ENCODE measurements around the gene SHANK3.

The SHANK3 gene

GRCh38 chr22:50678651-50679521 lies 6.3 kb downstream of the SHANK3 start:
- no peak overlapping the region for H3K9ac ChIP-seq (ENCODE audit: low read depth, low read length)

GRCh38 chr22:50683086-50683993 lies 10.7 kb downstream of the SHANK3 start:
- no peaks in the 10 kb centered on the region for H3K9me3 ChIP-seq (ENCODE audit: control insufficient read depth, insufficient read depth, low read length)

More at GRCh38 chr22:50678651-50679521, 6.3 kb downstream of the SHANK3 start:
- Histone ChIP-seq H3K9me3 (ENCODE audit: control insufficient read depth, insufficient read depth, low read length) (no peaks in the 10 kb centered on the region), H3K4me1 (ENCODE audit: insufficient read depth, low read length) (peaks cover 3% of the 10 kb centered on the region; the same call in 1 of the 2 replicates), H3K36me3 (ENCODE audit: insufficient read depth, low read length) (no peaks in the 10 kb centered on the region)

GRCh38 chr22:50683994-50684371 lies 11.4 kb downstream of the SHANK3 start:
- Histone ChIP-seq H3K9me3 (ENCODE audit: control insufficient read depth, insufficient read depth, low read length) (no peaks in the 10 kb centered on the region), H3K36me3 (ENCODE audit: insufficient read depth, low read length) (no peaks in the 10 kb centered on the region), H3K9ac (ENCODE audit: low read depth, low read length) (no peak overlapping the region), H3K4me1 (ENCODE audit: insufficient read depth, low read length) (no peaks in the 10 kb centered on the region)

More at GRCh38 chr22:50683086-50683993, 10.7 kb downstream of the SHANK3 start:
- no peak overlapping the region for H3K9ac ChIP-seq (ENCODE audit: low read depth, low read length)
- H3K4me1 ChIP-seq (ENCODE audit: insufficient read depth, low read length): no peaks in the 10 kb centered on the region
- no peaks in the 10 kb centered on the region for H3K36me3 ChIP-seq (ENCODE audit: insufficient read depth, low read length)

- H3K36me3 ChIP-seq (ENCODE audit: insufficient read depth, low read length): no peaks in the 10 kb centered on the region
- H3K9me3 ChIP-seq (ENCODE audit: control insufficient read depth, insufficient read depth, low read length): peaks cover 2% of the 10 kb centered on the region; the same call in 1 of the 2 replicates
- no peak overlapping the region for H3K9ac ChIP-seq (ENCODE audit: low read depth, low read length)
- no peaks in the 10 kb centered on the region for H3K4me1 ChIP-seq (ENCODE audit: insufficient read depth, low read length)
Observed at GRCh38 chr22:50684501-50684900, 11.9 kb downstream of the SHANK3 start.

- no peaks in the 10 kb centered on the region for H3K36me3 ChIP-seq (ENCODE audit: insufficient read depth, low read length)
Observed at GRCh38 chr22:50684986-50685385, 12.4 kb downstream of the SHANK3 start.

GRCh38 chr22:50686794-50687193 lies 14.2 kb downstream of the SHANK3 start:
- no peaks in the 10 kb centered on the region for H3K4me1 ChIP-seq (ENCODE audit: insufficient read depth, low read length)
- no peaks in the 10 kb centered on the region for H3K36me3 ChIP-seq (ENCODE audit: insufficient read depth, low read length)
- H3K9me3 ChIP-seq (ENCODE audit: control insufficient read depth, insufficient read depth, low read length): peaks cover 2% of the 10 kb centered on the region; the same call in 1 of the 2 replicates
- no peak overlapping the region for H3K9ac ChIP-seq (ENCODE audit: low read depth, low read length)

More at GRCh38 chr22:50684986-50685385, 12.4 kb downstream of the SHANK3 start:
- no peaks in the 10 kb centered on the region for H3K4me1 ChIP-seq (ENCODE audit: insufficient read depth, low read length)
- peaks cover 2% of the 10 kb centered on the region; the same call in 1 of the 2 replicates for H3K9me3 ChIP-seq (ENCODE audit: control insufficient read depth, insufficient read depth, low read length)
- H3K9ac ChIP-seq (ENCODE audit: low read depth, low read length): no peak overlapping the region

- no peak overlapping the region for H3K9ac ChIP-seq (ENCODE audit: low read depth, low read length)
Observed at GRCh38 chr22:50687829-50688228, 15.2 kb downstream of the SHANK3 start.

GRCh38 chr22:50688448-50688847 lies 15.8 kb downstream of the SHANK3 start:
- no peaks in the 10 kb centered on the region for H3K4me1 ChIP-seq (ENCODE audit: insufficient read depth, low read length)
- H3K9ac ChIP-seq (ENCODE audit: low read depth, low read length): no peak overlapping the region
- H3K36me3 ChIP-seq (ENCODE audit: insufficient read depth, low read length): no peaks in the 10 kb centered on the region
- H3K9me3 ChIP-seq (ENCODE audit: control insufficient read depth, insufficient read depth, low read length): peaks cover 2% of the 10 kb centered on the region; the same call in 1 of the 2 replicates

More at GRCh38 chr22:50687829-50688228, 15.2 kb downstream of the SHANK3 start:
- H3K4me1 ChIP-seq (ENCODE audit: insufficient read depth, low read length): no peaks in the 10 kb centered on the region
- no peaks in the 10 kb centered on the region for H3K36me3 ChIP-seq (ENCODE audit: insufficient read depth, low read length)
- peaks cover 2% of the 10 kb centered on the region; the same call in 1 of the 2 replicates for H3K9me3 ChIP-seq (ENCODE audit: control insufficient read depth, insufficient read depth, low read length)

GRCh38 chr22:50691521-50691920 lies 18.9 kb downstream of the SHANK3 start:
- Histone ChIP-seq H3K4me1 (ENCODE audit: insufficient read depth, low read length) (no peaks in the 10 kb centered on the region; the same call in 1 of the 2 replicates), H3K9me3 (ENCODE audit: control insufficient read depth, insufficient read depth, low read length) (peaks cover 2% of the 10 kb centered on the region; the same call in 1 of the 2 replicates), H3K9ac (ENCODE audit: low read depth, low read length) (no peak overlapping the region), H3K36me3 (ENCODE audit: insufficient read depth, low read length) (no peaks in the 10 kb centered on the region)

GRCh38 chr22:50693462-50693861 lies 20.8 kb downstream of the SHANK3 start:
- Histone ChIP-seq H3K9me3 (ENCODE audit: control insufficient read depth, insufficient read depth, low read length) (peaks cover 2% of the 10 kb centered on the region; the same call in 1 of the 2 replicates), H3K9ac (ENCODE audit: low read depth, low read length) (no peak overlapping the region), H3K36me3 (ENCODE audit: insufficient read depth, low read length) (no peaks in the 10 kb centered on the region), H3K4me1 (ENCODE audit: insufficient read depth, low read length) (peaks cover 3% of the 10 kb centered on the region; the same call in 1 of the 2 replicates)

- H3K9me3 ChIP-seq (ENCODE audit: control insufficient read depth, insufficient read depth, low read length): peaks cover 2% of the 10 kb centered on the region; the same call in 1 of the 2 replicates
- H3K4me1 ChIP-seq (ENCODE audit: insufficient read depth, low read length): peaks cover 3% of the 10 kb centered on the region; the same call in 1 of the 2 replicates
- no peak overlapping the region for H3K9ac ChIP-seq (ENCODE audit: low read depth, low read length)
- H3K36me3 ChIP-seq (ENCODE audit: insufficient read depth, low read length): no peaks in the 10 kb centered on the region
Observed at GRCh38 chr22:50694099-50694605, 21.5 kb downstream of the SHANK3 start.

- Histone ChIP-seq H3K9ac (ENCODE audit: low read depth, low read length) (no peak overlapping the region), H3K9me3 (ENCODE audit: control insufficient read depth, insufficient read depth, low read length) (no peaks in the 10 kb centered on the region), H3K4me1 (ENCODE audit: insufficient read depth, low read length) (peaks cover 3% of the 10 kb centered on the region; the same call in 1 of the 2 replicates), H3K36me3 (ENCODE audit: insufficient read depth, low read length) (no peaks in the 10 kb centered on the region)
Observed at GRCh38 chr22:50694766-50695420, 22.3 kb downstream of the SHANK3 start.

GRCh38 chr22:50695421-50696250 lies 23.0 kb downstream of the SHANK3 start:
- H3K9me3 ChIP-seq (ENCODE audit: control insufficient read depth, insufficient read depth, low read length): no peaks in the 10 kb centered on the region
- peaks cover 3% of the 10 kb centered on the region; the same call in 1 of the 2 replicates for H3K4me1 ChIP-seq (ENCODE audit: insufficient read depth, low read length)
- no peak overlapping the region for H3K9ac ChIP-seq (ENCODE audit: low read depth, low read length)
- no peaks in the 10 kb centered on the region for H3K36me3 ChIP-seq (ENCODE audit: insufficient read depth, low read length)
